HL-60 (cell line): ENCODE measurements around the gene NEDD4.

ENCODE experiments used
- GABPA ChIP-seq: IDR thresholded peaks from 2 replicates; pipeline ENCODE4 v1.6.1; 2012; ENCODE audit warnings: low read depth
- POLR2AphosphoS5 ChIP-seq: IDR thresholded peaks from 2 replicates; pipeline ENCODE4 v1.6.1; 2012; ENCODE audit warnings: low read depth
- SPI1 ChIP-seq: IDR thresholded peaks from 2 replicates; pipeline ENCODE4 v1.6.1; 2012; ENCODE audit warnings: low read depth, mild to moderate bottlenecking, borderline replicate concordance
- TF ChIP-seq, protein P1 (sequence below): IDR thresholded peaks from one replicate; pipeline ENCODE4 v1.5.1; 2011; ENCODE audit warnings: low read length, control low read depth, inconsistent platforms; ENCODE audit not compliant: insufficient read depth

DNA sequence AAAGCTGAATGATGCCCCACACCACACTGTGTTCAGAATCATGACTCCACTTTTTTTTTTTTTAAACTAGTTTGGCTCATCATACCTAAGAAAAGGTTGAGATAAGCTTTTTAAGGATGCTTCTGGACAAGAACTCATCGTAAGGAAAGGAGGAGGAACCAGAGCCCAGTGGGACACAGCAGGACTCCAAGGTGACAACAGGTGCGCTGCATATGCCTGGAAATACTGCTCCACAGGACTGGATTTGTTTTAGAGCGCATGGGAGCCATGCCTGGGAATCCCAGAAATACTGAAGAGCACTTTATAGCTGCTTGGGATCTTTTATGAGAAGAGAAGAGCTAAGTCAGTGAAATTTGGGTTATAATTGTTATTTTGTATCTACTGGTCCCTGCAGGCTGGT is 93.4 kb downstream of the NEDD4 start:
- TF ChIP-seq SPI1: no peak
- TF ChIP-seq, protein P1, sequence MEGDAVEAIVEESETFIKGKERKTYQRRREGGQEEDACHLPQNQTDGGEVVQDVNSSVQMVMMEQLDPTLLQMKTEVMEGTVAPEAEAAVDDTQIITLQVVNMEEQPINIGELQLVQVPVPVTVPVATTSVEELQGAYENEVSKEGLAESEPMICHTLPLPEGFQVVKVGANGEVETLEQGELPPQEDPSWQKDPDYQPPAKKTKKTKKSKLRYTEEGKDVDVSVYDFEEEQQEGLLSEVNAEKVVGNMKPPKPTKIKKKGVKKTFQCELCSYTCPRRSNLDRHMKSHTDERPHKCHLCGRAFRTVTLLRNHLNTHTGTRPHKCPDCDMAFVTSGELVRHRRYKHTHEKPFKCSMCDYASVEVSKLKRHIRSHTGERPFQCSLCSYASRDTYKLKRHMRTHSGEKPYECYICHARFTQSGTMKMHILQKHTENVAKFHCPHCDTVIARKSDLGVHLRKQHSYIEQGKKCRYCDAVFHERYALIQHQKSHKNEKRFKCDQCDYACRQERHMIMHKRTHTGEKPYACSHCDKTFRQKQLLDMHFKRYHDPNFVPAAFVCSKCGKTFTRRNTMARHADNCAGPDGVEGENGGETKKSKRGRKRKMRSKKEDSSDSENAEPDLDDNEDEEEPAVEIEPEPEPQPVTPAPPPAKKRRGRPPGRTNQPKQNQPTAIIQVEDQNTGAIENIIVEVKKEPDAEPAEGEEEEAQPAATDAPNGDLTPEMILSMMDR: no peak
- TF ChIP-seq GABPA: no peak
- no peak for TF ChIP-seq POLR2AphosphoS5
